K562 (cell line): Measurements from ENCODE around the gene SHROOM3. TPM values are rescaled to one million over a fixed set of nuclear protein-coding genes. Genes with fewer than 3 reads are reported as not detected.
"Not testable (repeated sequence)": the region's sequence is repeated elsewhere in the genome, so short reads cannot be mapped to it uniquely, and the experiment has no call there.

Experiments
- ATAC-seq: fragments of 200-7000 bp; cut with Tn5 transposase; 3 replicates; pipeline ENCODE4 v1.9.1; 2020; ENCODE audit warnings: moderate library complexity
- BruUV-seq: library from RNA; stranded (reverse); fragments of 400-500 nt; replicated peaks from 2 replicates; lab custom pipeline; 2021; lab: Mats Ljungman, UMichigan
- CTCF ChIA-PET: fragments of 300-600 bp; formaldehyde crosslinking; extraction: SDS; loops from one replicate; lab custom pipeline; 2021; ENCODE audit warnings: low intra/inter-chr PET ratio; lab: Yijun Ruan, JAX
- POLR2A ChIA-PET: fragments of 300-600, 350-650 bp; sonication (Branson Sonifier 250); formaldehyde crosslinking; extraction: SDS; loops from one replicate; lab custom pipeline; 2021; ENCODE audit warnings: antibody characterized with exemption, inconsistent platforms; lab: Yijun Ruan, JAX
- DNase-seq, 4 experiments: peaks; one replicate each; pipeline versions ENCODE4 v3.0.0 to v3.0.0-alpha.2; 2011 to 2018; ENCODE audit warnings: low spot score in 3 of 4, mixed read lengths in 3 of 4; ENCODE audit errors: extremely low read depth in 1 of 4
- FAIRE-seq: peaks from 2 replicates; lab custom pipeline; 2011; peaks lifted over from hg19 to GRCh38; lab: Jason Lieb, UNC
- H2AFZ ChIP-seq: 2 replicates; pipeline ENCODE4 v1.6.0; 2011; ENCODE audit warnings: low read depth, low read length, control low read depth, inconsistent platforms
- H3K27ac ChIP-seq: fragments of 200-600 bp; 3 replicates; pipeline ENCODE4 v1.8.0; 2011; ENCODE audit warnings: low read depth, mild to moderate bottlenecking, control low read depth, inconsistent platforms, low read length, moderate library complexity, mixed read lengths; ENCODE audit errors: extremely low read depth
- H3K27me3 ChIP-seq, 2 experiments: fragments of 300-600 bp in 1 of 2; 2 replicates in 1 of 2; 3 replicates in 1 of 2; pipeline versions ENCODE4 v1.6.0 to v1.8.0; 2011; ENCODE audit warnings: inconsistent platforms in 2 of 2, low read length in 2 of 2, mild to moderate bottlenecking in 1 of 2, mixed read lengths in 1 of 2, moderate library complexity in 1 of 2; ENCODE audit not compliant: control insufficient read depth in 2 of 2, insufficient read depth in 2 of 2
- H3K36me3 ChIP-seq: fragments of 300-600 bp; 3 replicates; pipeline ENCODE4 v1.8.0; 2011; ENCODE audit warnings: mild to moderate bottlenecking, low read length, inconsistent platforms; ENCODE audit not compliant: control insufficient read depth, insufficient read depth
- H3K4me1 ChIP-seq, 2 experiments: fragments of 200-600 bp in 1 of 2; replicated peaks in 1 of 2; 2 replicates in 1 of 2; 3 replicates in 1 of 2; pipeline versions ENCODE4 v1.5.1 to v1.8.0; 2011; ENCODE audit warnings: inconsistent platforms in 2 of 2, low read length in 2 of 2, mild to moderate bottlenecking in 1 of 2, mixed read lengths in 1 of 2, moderate library complexity in 1 of 2; ENCODE audit not compliant: control insufficient read depth in 2 of 2, insufficient read depth in 2 of 2
- H3K4me2 ChIP-seq: 2 replicates; pipeline ENCODE4 v1.6.1; 2011; ENCODE audit warnings: low read length, control low read depth, inconsistent platforms, mixed read lengths; ENCODE audit not compliant: insufficient read depth
- H3K4me3 ChIP-seq: fragments of 200-600 bp; sonication (generic), shearing (Covaris generic); 2 replicates; pipeline ENCODE4 v1.5.1; 2016; ENCODE audit warnings: control low read depth, inconsistent platforms
- H3K79me2 ChIP-seq: fragments of 200-600 bp; 3 replicates; pipeline ENCODE4 v1.8.0; 2011; ENCODE audit warnings: low read length, inconsistent platforms; ENCODE audit not compliant: control insufficient read depth, insufficient read depth
- H3K9ac ChIP-seq, 2 experiments: 2 replicates each; pipeline versions ENCODE4 v1.6.0 to v1.6.1; 2011; ENCODE audit warnings: low read depth in 2 of 2, low read length in 2 of 2, control low read depth in 1 of 2, inconsistent platforms in 1 of 2, mild to moderate bottlenecking in 1 of 2, mixed read lengths in 1 of 2; ENCODE audit not compliant: insufficient read depth in 1 of 2
- H3K9me1 ChIP-seq: one replicate; pipeline ENCODE4 v1.6.0; 2011; ENCODE audit warnings: inconsistent platforms, mild to moderate bottlenecking, low read length, moderate library complexity; ENCODE audit not compliant: control insufficient read depth, insufficient read depth
- H3K9me3 ChIP-seq: replicated peaks from 2 replicates; pipeline ENCODE4 v1.5.1; 2011; ENCODE audit warnings: low read depth, low read length, inconsistent platforms; ENCODE audit not compliant: control insufficient read depth, insufficient read depth
- H4K20me1 ChIP-seq: replicated peaks from 2 replicates; pipeline ENCODE4 v1.6.1; 2011; ENCODE audit warnings: low read length, inconsistent platforms, mixed read lengths; ENCODE audit not compliant: control insufficient read depth, insufficient read depth
- ETV5 ChIP-seq: sonication (generic); formaldehyde crosslinking; IDR thresholded peaks from 2 replicates; pipeline ENCODE4 v1.4.0; 2020; ENCODE audit warnings: low read depth, mild to moderate bottlenecking, missing genetic modification reagents
- NCOA1 ChIP-seq: fragments of 450-650 bp; IDR thresholded peaks from 2 replicates; pipeline ENCODE4 v1.6.1; 2016; ENCODE audit warnings: low read depth
- POLR2AphosphoS5 ChIP-seq: IDR thresholded peaks from 2 replicates; pipeline ENCODE4 v1.6.1; 2011; ENCODE audit warnings: mild to moderate bottlenecking, low read depth, low read length, moderate library complexity; ENCODE audit not compliant: control insufficient read depth, insufficient read depth
- RBM25 ChIP-seq: fragments of 200-400 bp; formaldehyde crosslinking; IDR thresholded peaks from 2 replicates; pipeline ENCODE4 v1.6.1; 2018; ENCODE audit warnings: low read length, low read depth, moderate library complexity; ENCODE audit not compliant: severe bottlenecking
- RNF2 ChIP-seq: sonication (generic); IDR thresholded peaks from 2 replicates; pipeline ENCODE4 v1.6.1; 2016
- SMAD4 ChIP-seq: fragments of 250-450 bp; sonication (Bioruptor Pico); conservative IDR thresholded peaks from 2 replicates; pipeline ENCODE4 v1.8.0; 2021; ENCODE audit warnings: inconsistent platforms, mild to moderate bottlenecking, moderate library complexity
- ZNF146 ChIP-seq: IDR thresholded peaks from one replicate; pipeline ENCODE4 v1.6.1; 2018; ENCODE audit warnings: missing compliant biosample characterization; ENCODE audit not compliant: unreplicated experiment
- ZNF699 ChIP-seq: fragments of 250-450 bp; sonication (Bioruptor Pico); IDR thresholded peaks from 2 replicates; pipeline ENCODE4 v1.8.0; 2021; ENCODE audit warnings: mild to moderate bottlenecking, moderate library complexity; ENCODE audit not compliant: insufficient replicate concordance
- WGBS: fragments of 100-300 bp; shearing (Covaris generic); methylation state at CpG from one replicate; pipeline ENCODE4 v1.1.6; 2016; ENCODE audit warnings: low coverage, mixed read lengths; ENCODE audit not compliant: insufficient coverage; ENCODE audit errors: missing lambda C conversion rate; 5-methylcytosine and 5-hydroxymethylcytosine counted together
- in situ Hi-C: fragments of 300-500 bp; cut with MboI; formaldehyde crosslinking; loops from 4 replicates; pipeline ENCODE4 v1.15.0; 2018; ENCODE audit warnings: inconsistent platforms, mixed read lengths
- intact Hi-C: fragments of 100-400 bp; cut with micrococcal nuclease; formaldehyde crosslinking; loops from 2 replicates; pipeline ENCODE4 v1.14.2; 2022
- polyA plus RNA-seq, 8 experiments: library from polyadenylated mRNA; depleted of rRNA in 4 of 8; stranded (reverse) in 5 of 8; unstranded in 3 of 8; fragments of >200 nt; fragmentation: Nextera tagmentation in 2 of 8; fragmentation: Illumina TruSeq in 1 of 8; extraction: Ambion mirVana in 2 of 8; extraction: Trizol in 1 of 8; gene quantifications; 2 replicates each; pipeline versions ENCODE4 v1.2.1 to v1.2.3, GENCODE V29; 2011 to 2014; ENCODE audit warnings: inconsistent platforms in 1 of 8, missing spikeins in 1 of 8
- total RNA-seq, 7 experiments: library from RNA; depleted of rRNA in 6 of 7; stranded (reverse); fragments of >200 nt in 6 of 7; fragmentation: Illumina TruSeq in 2 of 7; extraction: Trizol in 2 of 7; gene quantifications; 2 replicates each; pipeline versions ENCODE4 v1.2.1 to v1.2.3, GENCODE V29; 2011 to 2021; ENCODE audit warnings: low replicate concordance in 1 of 7
- TF ChIP-seq, protein P1 (sequence below): fragments of 450-650 bp; IDR thresholded peaks from 2 replicates; pipeline ENCODE4 v1.6.1; 2016; ENCODE audit warnings: low read depth, mild to moderate bottlenecking, moderate library complexity
- TF ChIP-seq, protein P2 (sequence below): sonication (generic); formaldehyde crosslinking; IDR thresholded peaks from 2 replicates; pipeline ENCODE4 v1.9.0; 2022; ENCODE audit warnings: mild to moderate bottlenecking, missing genetic modification reagents
- TF ChIP-seq, protein P3 (sequence below): sonication (generic); formaldehyde crosslinking; IDR thresholded peaks from 2 replicates; pipeline ENCODE4 v1.8.0; 2022; ENCODE audit warnings: mild to moderate bottlenecking, missing genetic modification reagents
- TF ChIP-seq, protein P4 (sequence below): fragments of 250-450 bp; sonication (Bioruptor Pico); IDR thresholded peaks from 2 replicates; pipeline ENCODE4 v1.5.0; 2021

The SHROOM3 gene
- total and polyA plus RNA-seq, 9 of the 15 experiments (the other 6 are each of a cell fraction or from before 2014, with no cell fraction given), result 0.01 to 0.07 TPM; not detected in 7

GRCh38 chr4:76722146-76722545 is 287.1 kb downstream of the SHROOM3 start:
- H3K9me3 ChIP-seq, H3K27me3 ChIP-seq, H3K9me1 ChIP-seq, H3K27ac ChIP-seq, BruUV-seq, H3K36me3 ChIP-seq, H3K4me2 ChIP-seq, in situ Hi-C loops, DNase-seq, H3K4me1 ChIP-seq, H3K9ac ChIP-seq, H3K4me3 ChIP-seq, ATAC-seq, CTCF ChIA-PET, intact Hi-C loops, H4K20me1 ChIP-seq, H2AFZ ChIP-seq, FAIRE-seq, H3K79me2 ChIP-seq: not testable (repeated sequence)
- peak; percentile 57 for TF ChIP-seq ZNF146 (CRISPR knock-in tag)
- 7% methylated on average over 2 of the region's 2 CpGs for WGBS
- POLR2A ChIA-PET, result interaction anchor here (1.1 to 1.3 kb wide), 2 partner anchors 10 kb away, joined by 3 read pairs; no protein-coding TSS in a partner anchor

DNA sequence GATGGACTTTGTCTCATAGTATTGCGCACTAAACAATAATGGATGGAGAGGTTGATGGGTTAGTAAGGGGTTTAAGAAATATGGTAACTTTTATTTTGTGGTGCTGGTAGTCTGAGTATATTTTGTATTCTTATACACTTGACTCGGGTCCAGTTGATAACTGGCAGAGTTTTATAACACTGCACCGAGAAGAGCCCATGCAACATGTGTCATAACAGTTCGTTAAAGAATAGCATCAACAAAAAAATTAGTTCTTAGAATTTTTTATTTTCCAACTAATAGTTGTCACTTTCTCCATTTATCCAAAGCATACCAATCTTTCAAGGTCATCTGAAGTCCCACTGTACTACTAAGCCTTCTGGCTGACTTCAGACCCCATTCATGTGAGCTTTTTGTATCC is 287.8 kb downstream of the SHROOM3 start:
- H3K4me2 ChIP-seq, result no peak overlapping the region
- CTCF ChIA-PET, result no interaction called here
- H3K36me3 ChIP-seq, result no peaks in the 10 kb centered on the region
- in situ Hi-C loops, result no loop called here
- no peak overlapping the region for H3K9ac ChIP-seq
- intact Hi-C loops, result no loop called here
- POLR2A ChIA-PET, result no interaction called here
- H3K79me2 ChIP-seq, result no peaks in the 10 kb centered on the region
- no peak overlapping the region for H2AFZ ChIP-seq
- no peaks in the 10 kb centered on the region for H4K20me1 ChIP-seq
- BruUV-seq, result no TSS peak
- peaks cover 0 to 5% of the 10 kb centered on the region in 2 experiments; a peak in 2 of 5 replicates for H3K27me3 ChIP-seq
- DNase-seq (no peak), FAIRE-seq (no peak), ATAC-seq (no peak)
- no peaks in the 10 kb centered on the region for H3K4me1 ChIP-seq
- H3K9me3 ChIP-seq, result no peaks in the 10 kb centered on the region
- no peak overlapping the region for H3K27ac ChIP-seq
- H3K9me1 ChIP-seq, result no peaks in the 10 kb centered on the region
- no peak overlapping the region for H3K4me3 ChIP-seq
- 8% methylated on average over 4 of the region's 4 CpGs for WGBS
- TF ChIP-seq ZNF699 (CRISPR knock-in tag) (no peak), RBM25 (no peak), RNF2 (no peak), SMAD4 (CRISPR knock-in tag) (no peak), NCOA1 (no peak), POLR2AphosphoS5 (no peak), ETV5 (CRISPR knock-in tag) (no peak)
- TF ChIP-seq, protein P1, sequence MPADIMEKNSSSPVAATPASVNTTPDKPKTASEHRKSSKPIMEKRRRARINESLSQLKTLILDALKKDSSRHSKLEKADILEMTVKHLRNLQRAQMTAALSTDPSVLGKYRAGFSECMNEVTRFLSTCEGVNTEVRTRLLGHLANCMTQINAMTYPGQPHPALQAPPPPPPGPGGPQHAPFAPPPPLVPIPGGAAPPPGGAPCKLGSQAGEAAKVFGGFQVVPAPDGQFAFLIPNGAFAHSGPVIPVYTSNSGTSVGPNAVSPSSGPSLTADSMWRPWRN, result no peak
- TF ChIP-seq, protein P2, sequence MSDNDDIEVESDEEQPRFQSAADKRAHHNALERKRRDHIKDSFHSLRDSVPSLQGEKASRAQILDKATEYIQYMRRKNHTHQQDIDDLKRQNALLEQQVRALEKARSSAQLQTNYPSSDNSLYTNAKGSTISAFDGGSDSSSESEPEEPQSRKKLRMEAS, result no peak
- TF ChIP-seq, protein P3, sequence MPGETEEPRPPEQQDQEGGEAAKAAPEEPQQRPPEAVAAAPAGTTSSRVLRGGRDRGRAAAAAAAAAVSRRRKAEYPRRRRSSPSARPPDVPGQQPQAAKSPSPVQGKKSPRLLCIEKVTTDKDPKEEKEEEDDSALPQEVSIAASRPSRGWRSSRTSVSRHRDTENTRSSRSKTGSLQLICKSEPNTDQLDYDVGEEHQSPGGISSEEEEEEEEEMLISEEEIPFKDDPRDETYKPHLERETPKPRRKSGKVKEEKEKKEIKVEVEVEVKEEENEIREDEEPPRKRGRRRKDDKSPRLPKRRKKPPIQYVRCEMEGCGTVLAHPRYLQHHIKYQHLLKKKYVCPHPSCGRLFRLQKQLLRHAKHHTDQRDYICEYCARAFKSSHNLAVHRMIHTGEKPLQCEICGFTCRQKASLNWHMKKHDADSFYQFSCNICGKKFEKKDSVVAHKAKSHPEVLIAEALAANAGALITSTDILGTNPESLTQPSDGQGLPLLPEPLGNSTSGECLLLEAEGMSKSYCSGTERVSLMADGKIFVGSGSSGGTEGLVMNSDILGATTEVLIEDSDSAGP (CRISPR knock-in tag), result no peak
- TF ChIP-seq, protein P4, sequence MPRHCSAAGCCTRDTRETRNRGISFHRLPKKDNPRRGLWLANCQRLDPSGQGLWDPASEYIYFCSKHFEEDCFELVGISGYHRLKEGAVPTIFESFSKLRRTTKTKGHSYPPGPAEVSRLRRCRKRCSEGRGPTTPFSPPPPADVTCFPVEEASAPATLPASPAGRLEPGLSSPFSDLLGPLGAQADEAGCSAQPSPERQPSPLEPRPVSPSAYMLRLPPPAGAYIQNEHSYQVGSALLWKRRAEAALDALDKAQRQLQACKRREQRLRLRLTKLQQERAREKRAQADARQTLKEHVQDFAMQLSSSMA (CRISPR knock-in tag), result no peak
